Panc1 (cell line): ENCODE data around the gene STYXL1. TPM values are rescaled to one million over a fixed set of nuclear protein-coding genes. Genes with fewer than 3 reads are reported as not detected.

Experiments used
- ATAC-seq: fragments of 200-7000 bp; cut with Tn5 transposase; 2 replicates; pipeline ENCODE4 v1.9.1; 2020; ENCODE audit warnings: mild to moderate bottlenecking, moderate library complexity
- BruUV-seq: library from RNA; stranded (reverse); fragments of 400-500 nt; replicated peaks from 2 replicates; lab custom pipeline; 2021; lab: Mats Ljungman, UMichigan
- CTCF ChIA-PET: fragments of 300-600 bp; sonication (Branson Sonifier 250); formaldehyde crosslinking; loops from one replicate; lab custom pipeline; 2022; ENCODE audit warnings: antibody characterized with exemption; lab: Charles Lee
- POLR2A ChIA-PET: fragments of 300-600 bp; sonication (Branson Sonifier 250); formaldehyde crosslinking; loops from one replicate; lab custom pipeline; 2022; ENCODE audit warnings: antibody characterized with exemption; lab: Charles Lee
- DNase-seq: peaks from one replicate; pipeline ENCODE4 v3.0.0-alpha.2; 2010; ENCODE audit warnings: low read depth, low spot score
- H3K27ac ChIP-seq: 2 replicates; pipeline ENCODE4 v1.5.1; 2011; ENCODE audit warnings: mild to moderate bottlenecking, low read length, inconsistent platforms
- H3K27me3 ChIP-seq: fragments of 200-500 bp; sonication (Bioruptor generic); 2 replicates; pipeline ENCODE4 v1.6.0; 2014; ENCODE audit warnings: low read length, inconsistent platforms; ENCODE audit not compliant: control insufficient read depth, insufficient read depth
- H3K36me3 ChIP-seq: fragments of 200-500 bp; sonication (Bioruptor generic); 2 replicates; pipeline ENCODE4 v1.5.1; 2014; ENCODE audit warnings: inconsistent platforms, mild to moderate bottlenecking, low read length, moderate library complexity; ENCODE audit not compliant: control insufficient read depth, insufficient read depth
- H3K4me1 ChIP-seq: 2 replicates; pipeline ENCODE4 v1.5.1; 2011; ENCODE audit warnings: inconsistent platforms, mild to moderate bottlenecking, low read length, moderate library complexity; ENCODE audit not compliant: control insufficient read depth, insufficient read depth
- H3K4me3 ChIP-seq, 2 experiments: 2 replicates each; pipeline ENCODE4 v1.5.1; 2011 to 2012; ENCODE audit warnings: low read depth in 2 of 2, low read length in 2 of 2, mild to moderate bottlenecking in 2 of 2, inconsistent platforms in 1 of 2, moderate library complexity in 1 of 2
- H3K9me3 ChIP-seq: fragments of 200-500 bp; sonication (Bioruptor generic); 2 replicates; pipeline ENCODE4 v1.5.1; 2014; ENCODE audit warnings: low read depth, mild to moderate bottlenecking, inconsistent platforms, low read length, moderate library complexity; ENCODE audit not compliant: control insufficient read depth, insufficient read depth
- POLR2AphosphoS5 ChIP-seq: IDR thresholded peaks from 2 replicates; pipeline ENCODE4 v1.6.1; 2012; ENCODE audit warnings: mild to moderate bottlenecking, low read depth, low read length, moderate library complexity
- SIN3A ChIP-seq: IDR thresholded peaks from 2 replicates; pipeline ENCODE4 v1.6.1; 2012; ENCODE audit warnings: low read depth, mild to moderate bottlenecking, low read length, moderate library complexity, borderline replicate concordance; ENCODE audit not compliant: insufficient read depth
- TCF7L2 ChIP-seq: IDR thresholded peaks from 2 replicates; pipeline ENCODE4 v1.6.1; 2011; ENCODE audit warnings: mild to moderate bottlenecking, low read depth, low read length, inconsistent platforms
- in situ Hi-C: cut with HindIII; loops from 2 replicates; pipeline ENCODE4 v1.10.0; 2016; ENCODE audit warnings: low sequenced_read_pairs, low pct_unique_long_range_greater_than_20kb
- intact Hi-C: fragments of 100-400 bp; cut with micrococcal nuclease; formaldehyde crosslinking; loops from one replicate; pipeline ENCODE4 v1.10.0; 2022; ENCODE audit not compliant: unreplicated experiment
- total RNA-seq: library from RNA; stranded (reverse); gene quantifications from one replicate; pipeline ENCODE4 v1.2.1, GENCODE V29; 2021; ENCODE audit not compliant: unreplicated experiment
- TF ChIP-seq, protein P1 (sequence below): fragments of 450-650 bp; IDR thresholded peaks from 2 replicates; pipeline ENCODE4 v1.5.1; 2017; ENCODE audit warnings: mild to moderate bottlenecking
- TF ChIP-seq, protein P2 (sequence below), 2 experiments: IDR thresholded peaks; 2 replicates each; pipeline ENCODE4 v1.6.1; 2011 to 2012; ENCODE audit warnings: low read depth in 2 of 2, control low read depth in 1 of 2, low read length in 1 of 2, mild to moderate bottlenecking in 1 of 2, moderate library complexity in 1 of 2; ENCODE audit not compliant: insufficient read depth in 1 of 2

STYXL1 gene
- total RNA-seq, 1 experiment from 2014 or later = 57.6 TPM

DNA sequence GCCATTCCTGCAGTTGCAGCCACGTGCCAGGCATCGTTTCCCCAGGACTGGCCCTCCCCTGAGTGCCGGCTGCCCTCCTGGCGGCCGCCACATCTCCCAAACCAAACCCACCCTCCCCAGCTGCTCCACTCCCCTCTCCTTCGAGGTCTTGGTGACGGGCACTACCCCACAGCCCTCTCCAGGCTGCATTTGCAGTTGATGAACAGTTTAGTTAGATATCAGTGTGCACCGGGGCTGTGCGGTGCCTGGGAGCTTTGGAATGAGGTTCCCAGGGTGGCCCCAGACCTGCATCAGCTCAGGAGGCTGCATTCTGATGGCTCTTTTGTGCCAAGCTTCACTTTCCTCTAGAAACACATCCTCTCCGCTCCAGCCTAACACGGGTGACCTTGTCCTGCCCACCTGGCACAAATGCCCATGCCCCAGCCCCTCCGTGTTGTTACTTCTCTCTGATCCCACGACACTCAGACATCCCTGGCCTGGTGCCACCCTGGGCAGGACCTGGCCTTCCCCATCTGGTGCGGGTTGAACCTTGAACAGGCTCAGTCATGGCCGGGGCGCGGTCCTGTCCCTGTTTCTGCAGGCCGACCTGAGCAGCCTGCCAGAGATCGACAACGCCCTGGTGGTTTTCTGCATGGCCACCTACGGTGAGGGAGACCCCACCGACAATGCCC lies 67.9 kb downstream of the STYXL1 start:
- Histone ChIP-seq H3K4me1 (no peaks in the 10 kb centered on the region), H3K27me3 (no peaks in the 10 kb centered on the region), H3K9me3 (no peaks in the 10 kb centered on the region), H3K4me3 (no peak overlapping the region), H3K27ac (no peak overlapping the region), H3K36me3 (peaks cover 2% of the 10 kb centered on the region; the same call in 1 of the 2 replicates)
- ATAC-seq = peak; percentile 22
- TF ChIP-seq TCF7L2 (no peak), POLR2AphosphoS5 (no peak), SIN3A (no peak)
- TF ChIP-seq, protein P1, sequence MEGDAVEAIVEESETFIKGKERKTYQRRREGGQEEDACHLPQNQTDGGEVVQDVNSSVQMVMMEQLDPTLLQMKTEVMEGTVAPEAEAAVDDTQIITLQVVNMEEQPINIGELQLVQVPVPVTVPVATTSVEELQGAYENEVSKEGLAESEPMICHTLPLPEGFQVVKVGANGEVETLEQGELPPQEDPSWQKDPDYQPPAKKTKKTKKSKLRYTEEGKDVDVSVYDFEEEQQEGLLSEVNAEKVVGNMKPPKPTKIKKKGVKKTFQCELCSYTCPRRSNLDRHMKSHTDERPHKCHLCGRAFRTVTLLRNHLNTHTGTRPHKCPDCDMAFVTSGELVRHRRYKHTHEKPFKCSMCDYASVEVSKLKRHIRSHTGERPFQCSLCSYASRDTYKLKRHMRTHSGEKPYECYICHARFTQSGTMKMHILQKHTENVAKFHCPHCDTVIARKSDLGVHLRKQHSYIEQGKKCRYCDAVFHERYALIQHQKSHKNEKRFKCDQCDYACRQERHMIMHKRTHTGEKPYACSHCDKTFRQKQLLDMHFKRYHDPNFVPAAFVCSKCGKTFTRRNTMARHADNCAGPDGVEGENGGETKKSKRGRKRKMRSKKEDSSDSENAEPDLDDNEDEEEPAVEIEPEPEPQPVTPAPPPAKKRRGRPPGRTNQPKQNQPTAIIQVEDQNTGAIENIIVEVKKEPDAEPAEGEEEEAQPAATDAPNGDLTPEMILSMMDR = no peak
- TF ChIP-seq, protein P2, sequence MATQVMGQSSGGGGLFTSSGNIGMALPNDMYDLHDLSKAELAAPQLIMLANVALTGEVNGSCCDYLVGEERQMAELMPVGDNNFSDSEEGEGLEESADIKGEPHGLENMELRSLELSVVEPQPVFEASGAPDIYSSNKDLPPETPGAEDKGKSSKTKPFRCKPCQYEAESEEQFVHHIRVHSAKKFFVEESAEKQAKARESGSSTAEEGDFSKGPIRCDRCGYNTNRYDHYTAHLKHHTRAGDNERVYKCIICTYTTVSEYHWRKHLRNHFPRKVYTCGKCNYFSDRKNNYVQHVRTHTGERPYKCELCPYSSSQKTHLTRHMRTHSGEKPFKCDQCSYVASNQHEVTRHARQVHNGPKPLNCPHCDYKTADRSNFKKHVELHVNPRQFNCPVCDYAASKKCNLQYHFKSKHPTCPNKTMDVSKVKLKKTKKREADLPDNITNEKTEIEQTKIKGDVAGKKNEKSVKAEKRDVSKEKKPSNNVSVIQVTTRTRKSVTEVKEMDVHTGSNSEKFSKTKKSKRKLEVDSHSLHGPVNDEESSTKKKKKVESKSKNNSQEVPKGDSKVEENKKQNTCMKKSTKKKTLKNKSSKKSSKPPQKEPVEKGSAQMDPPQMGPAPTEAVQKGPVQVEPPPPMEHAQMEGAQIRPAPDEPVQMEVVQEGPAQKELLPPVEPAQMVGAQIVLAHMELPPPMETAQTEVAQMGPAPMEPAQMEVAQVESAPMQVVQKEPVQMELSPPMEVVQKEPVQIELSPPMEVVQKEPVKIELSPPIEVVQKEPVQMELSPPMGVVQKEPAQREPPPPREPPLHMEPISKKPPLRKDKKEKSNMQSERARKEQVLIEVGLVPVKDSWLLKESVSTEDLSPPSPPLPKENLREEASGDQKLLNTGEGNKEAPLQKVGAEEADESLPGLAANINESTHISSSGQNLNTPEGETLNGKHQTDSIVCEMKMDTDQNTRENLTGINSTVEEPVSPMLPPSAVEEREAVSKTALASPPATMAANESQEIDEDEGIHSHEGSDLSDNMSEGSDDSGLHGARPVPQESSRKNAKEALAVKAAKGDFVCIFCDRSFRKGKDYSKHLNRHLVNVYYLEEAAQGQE (IDR thresholded peaks at IDR 0.05; ENCODE audit: insufficient read depth in 1 of 2, low read depth in 2 of 2, low read length in 1 of 2) = no peak
- ChIA-PET CTCF (no interaction called here), POLR2A (no interaction called here)
- DNase-seq = no peak
- in situ Hi-C loops = no loop called here
- intact Hi-C loops = no loop called here
- no TSS peak for BruUV-seq

DNA sequence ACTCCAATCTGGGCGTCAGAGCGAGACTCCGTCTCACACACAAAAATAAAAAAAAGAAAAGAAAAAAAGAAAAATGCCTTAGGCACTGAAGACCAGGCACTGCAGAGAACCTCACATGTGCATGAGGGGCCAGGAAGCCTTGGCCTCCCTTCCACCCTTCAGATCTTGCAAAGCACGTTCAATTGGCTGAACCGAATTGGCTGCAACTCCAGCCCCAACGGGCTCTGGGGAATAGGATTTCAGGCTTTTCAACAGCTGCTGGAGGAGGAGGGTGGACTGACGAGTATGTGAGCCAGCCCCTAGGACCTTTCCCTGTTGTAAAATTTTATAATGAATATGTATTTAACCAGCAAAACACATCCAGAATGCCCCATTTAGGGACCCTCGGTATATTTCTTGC lies 70.1 kb downstream of the STYXL1 start:
- no TSS peak for BruUV-seq
- no peaks in the 10 kb centered on the region for H3K4me1 ChIP-seq
- in situ Hi-C loops (no loop called here), intact Hi-C loops (no loop called here)
- TF ChIP-seq SIN3A (no peak), TCF7L2 (no peak), POLR2AphosphoS5 (no peak)
- TF ChIP-seq, protein P1 = no peak
- TF ChIP-seq, protein P2 (IDR thresholded peaks at IDR 0.05; ENCODE audit: insufficient read depth in 1 of 2, low read depth in 2 of 2, low read length in 1 of 2) = no peak
- DNase-seq (no peak), ATAC-seq (no peak)
- POLR2A ChIA-PET = no interaction called here
- H3K9me3 ChIP-seq = no peaks in the 10 kb centered on the region
- CTCF ChIA-PET = no interaction called here
- H3K4me3 ChIP-seq = no peak overlapping the region
- no peak overlapping the region for H3K27ac ChIP-seq
- H3K27me3 ChIP-seq = no peaks in the 10 kb centered on the region
- peaks cover 3% of the 10 kb centered on the region; the same call in 1 of the 2 replicates for H3K36me3 ChIP-seq
